HG03342 (cell line): ENCODE measurements around the gene TXLNA.
"Not testable (repeated sequence)": the region's sequence is repeated elsewhere in the genome, so short reads cannot be mapped to it uniquely, and the experiment has no call there.

ENCODE experiments used
- ATAC-seq: cut with Tn5 transposase; IDR thresholded peaks from one replicate; pipeline ENCODE4 v1.9.1; 2021; ENCODE audit warnings: mild to moderate bottlenecking, moderate library complexity; ENCODE audit not compliant: unreplicated experiment

Gene TXLNA

GRCh38 chr1:32179443-32180185, at the start of gene TXLNA:
Gene TXLNA, plus strand, starts transcription at chr1:32179675. Its CDS starts 671 bp downstream, at chr1:32180346.
- peak; percentile 80 for ATAC-seq

GRCh38 chr1:32133950-32134280, 45.6 kb upstream of the TXLNA start:
- ATAC-seq, result not testable (repeated sequence)

GRCh38 chr1:32137111-32137510, 42.4 kb upstream of the TXLNA start:
- ATAC-seq, result no peak

GRCh38 chr1:32138965-32139364, 40.5 kb upstream of the TXLNA start:
- no peak for ATAC-seq

GRCh38 chr1:32142446-32143301, 36.8 kb upstream of the TXLNA start:
- no peak for ATAC-seq

- ATAC-seq, result not testable (repeated sequence)
Observed at GRCh38 chr1:32143302-32143695, 36.2 kb upstream of the TXLNA start.

- ATAC-seq, result no peak
Observed at GRCh38 chr1:32144033-32144432, 35.4 kb upstream of the TXLNA start.

GRCh38 chr1:32147799-32148198, 31.7 kb upstream of the TXLNA start:
- ATAC-seq, result not testable (repeated sequence)

- ATAC-seq, result no peak
Observed at GRCh38 chr1:32150847-32151246, 28.6 kb upstream of the TXLNA start.

GRCh38 chr1:32151319-32151787, 28.1 kb upstream of the TXLNA start:
- no peak for ATAC-seq

- ATAC-seq, result no peak
Observed at GRCh38 chr1:32159189-32159588, 20.3 kb upstream of the TXLNA start.

- ATAC-seq, result no peak
Observed at GRCh38 chr1:32163405-32163804, 16.1 kb upstream of the TXLNA start.

GRCh38 chr1:32165633-32166032, 13.8 kb upstream of the TXLNA start:
- not testable (repeated sequence) for ATAC-seq

- ATAC-seq, result no peak
Observed at GRCh38 chr1:32170991-32171390, 8.5 kb upstream of the TXLNA start.

- no peak for ATAC-seq
Observed at GRCh38 chr1:32172621-32173245, 6.7 kb upstream of the TXLNA start.

- ATAC-seq, result no peak
Observed at GRCh38 chr1:32178380-32179192, 889 bp upstream of the TXLNA start.

GRCh38 chr1:32179193-32179442, 357 bp upstream of the TXLNA start:
- ATAC-seq, result no peak

GRCh38 chr1:32180186-32181060, 948 bp downstream of the TXLNA start:
- ATAC-seq, result no peak

GRCh38 chr1:32181065-32181464, 1.6 kb downstream of the TXLNA start:
- ATAC-seq, result no peak

GRCh38 chr1:32181563-32181962, 2.1 kb downstream of the TXLNA start:
- ATAC-seq, result no peak
